HepG2 (cell line): ENCODE data around the gene CXCR5.

Experiments
- CBX1 ChIP-seq: IDR thresholded peaks from one replicate; pipeline ENCODE4 v1.6.1; 2016; ENCODE audit warnings: antibody characterized with exemption, low read depth
- CBX2 ChIP-seq, 2 experiments: fragments of 200-600 bp in 1 of 2; sonication (generic); formaldehyde crosslinking in 1 of 2; IDR thresholded peaks; 2 replicates each; pipeline versions ENCODE4 v1.7.0 to v1.8.1; 2018 to 2022; ENCODE audit warnings: low read depth in 2 of 2, low read length in 1 of 2, mild to moderate bottlenecking in 1 of 2, missing genetic modification reagents in 1 of 2
- EP300 ChIP-seq, 3 experiments: sonication (generic) in 1 of 3; formaldehyde crosslinking in 1 of 3; IDR thresholded peaks; 2 replicates each; pipeline versions ENCODE4 v1.5.1 to v1.6.1; 2011 to 2020; ENCODE audit warnings: low read depth in 2 of 3, low read length in 2 of 3, borderline replicate concordance in 1 of 3, improper control_type of control experiment in 1 of 3, mild to moderate bottlenecking in 1 of 3, missing genetic modification reagents in 1 of 3, moderate library complexity in 1 of 3
- KLF15 ChIP-seq: sonication (generic); formaldehyde crosslinking; IDR thresholded peaks from 2 replicates; pipeline ENCODE4 v1.8.1; 2023; ENCODE audit warnings: borderline replicate concordance, mild to moderate bottlenecking, inconsistent platforms, missing genetic modification reagents, mixed read lengths
- POLR2A ChIP-seq, 2 experiments: IDR thresholded peaks; 2 replicates each; pipeline ENCODE4 v1.6.1; 2011; ENCODE audit warnings: low read depth in 2 of 2, low read length in 2 of 2, mild to moderate bottlenecking in 1 of 2, moderate library complexity in 1 of 2; ENCODE audit not compliant: insufficient read depth in 1 of 2
- POLR2AphosphoS5 ChIP-seq: IDR thresholded peaks from 2 replicates; pipeline ENCODE4 v1.6.1; 2012; ENCODE audit warnings: low read depth, low read length
- RCOR2 ChIP-seq: IDR thresholded peaks from 2 replicates; pipeline ENCODE4 v1.6.1; 2016; ENCODE audit warnings: missing biosample characterization, missing genetic modification reagents
- SETDB1 ChIP-seq: sonication (generic); formaldehyde crosslinking; IDR thresholded peaks from 2 replicates; pipeline ENCODE4 v1.5.1; 2020; ENCODE audit warnings: missing genetic modification reagents, mild to moderate bottlenecking, borderline replicate concordance
- U2AF1 ChIP-seq: fragments of 200-400 bp; formaldehyde crosslinking; optimal IDR thresholded peaks from 2 replicates; pipeline ENCODE3; 2017; ENCODE audit warnings: mild to moderate bottlenecking, low read depth, low read length
- YY1 ChIP-seq: IDR thresholded peaks from 2 replicates; pipeline ENCODE4 v1.6.1; 2011; ENCODE audit warnings: low read length, low read depth, moderate library complexity, mild to moderate bottlenecking; ENCODE audit not compliant: insufficient read depth, insufficient replicate concordance
- ZNF7 ChIP-seq: IDR thresholded peaks from 2 replicates; pipeline ENCODE4 v1.6.1; 2016; ENCODE audit warnings: missing biosample characterization, missing genetic modification reagents
- TF ChIP-seq, protein P1 (sequence below), 2 experiments: sonication (generic) in 1 of 2; formaldehyde crosslinking in 1 of 2; IDR thresholded peaks; 2 replicates each; pipeline versions ENCODE4 v1.5.1 to v1.6.1; 2011 to 2020; ENCODE audit warnings: borderline replicate concordance in 1 of 2, low read depth in 1 of 2, low read length in 1 of 2, mild to moderate bottlenecking in 1 of 2, missing genetic modification reagents in 1 of 2, moderate library complexity in 1 of 2
- TF ChIP-seq, protein P2 (sequence below): sonication (generic); formaldehyde crosslinking; IDR thresholded peaks from 2 replicates; pipeline ENCODE4 v1.5.0; 2020; ENCODE audit warnings: mild to moderate bottlenecking, missing genetic modification reagents, moderate library complexity
- TF ChIP-seq, protein P3 (sequence below): sonication (generic); formaldehyde crosslinking; IDR thresholded peaks from 2 replicates; pipeline ENCODE4 v1.8.0; 2022; ENCODE audit warnings: missing genetic modification reagents, mild to moderate bottlenecking, moderate library complexity, borderline replicate concordance

DNA sequence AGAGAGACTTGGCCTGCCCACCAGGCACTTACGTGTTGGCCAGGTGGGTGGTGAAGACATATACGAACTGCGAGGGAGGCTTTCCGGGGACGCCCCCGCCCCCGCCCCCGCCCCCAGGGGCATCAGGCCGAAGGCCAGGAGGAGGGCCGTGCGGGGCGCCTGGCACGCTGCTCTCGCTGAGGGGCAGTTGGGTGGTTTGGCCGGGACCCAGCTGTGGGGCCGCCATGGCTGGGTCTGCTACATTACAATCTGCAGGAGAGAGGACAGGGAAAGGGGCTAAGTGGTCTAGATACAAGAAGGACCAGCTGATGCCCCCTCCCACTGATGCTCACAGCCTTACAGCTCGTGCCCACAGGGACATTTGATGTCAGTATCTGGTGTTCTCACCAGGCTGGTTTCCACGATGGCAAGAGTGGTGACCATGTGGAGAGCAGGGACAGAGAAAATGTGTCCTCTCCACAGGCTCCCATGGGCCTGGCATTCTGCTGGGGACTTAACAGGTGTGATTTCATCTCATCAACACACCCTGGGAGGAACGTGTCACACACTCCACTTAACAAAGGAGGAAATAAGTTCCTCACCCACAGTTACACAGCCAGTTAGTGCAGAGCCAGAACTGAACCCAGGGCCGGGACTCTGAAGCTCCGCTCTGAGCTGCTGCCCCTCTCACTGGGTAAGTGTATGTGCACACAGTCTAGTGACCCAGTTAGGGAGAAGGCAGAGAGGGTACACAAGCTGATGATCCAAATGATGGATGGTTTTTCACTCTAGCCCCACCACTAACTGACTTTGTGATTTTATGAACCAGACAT lies 19.7 kb downstream of the CXCR5 start:
- TF ChIP-seq, protein P1, sequence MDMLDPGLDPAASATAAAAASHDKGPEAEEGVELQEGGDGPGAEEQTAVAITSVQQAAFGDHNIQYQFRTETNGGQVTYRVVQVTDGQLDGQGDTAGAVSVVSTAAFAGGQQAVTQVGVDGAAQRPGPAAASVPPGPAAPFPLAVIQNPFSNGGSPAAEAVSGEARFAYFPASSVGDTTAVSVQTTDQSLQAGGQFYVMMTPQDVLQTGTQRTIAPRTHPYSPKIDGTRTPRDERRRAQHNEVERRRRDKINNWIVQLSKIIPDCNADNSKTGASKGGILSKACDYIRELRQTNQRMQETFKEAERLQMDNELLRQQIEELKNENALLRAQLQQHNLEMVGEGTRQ (IDR thresholded peaks at IDR 0.05; ENCODE audit: low read depth, low read length): no peak
- TF ChIP-seq, protein P1 (CRISPR knock-in tag; IDR thresholded peaks at IDR 0.05; ENCODE audit: borderline replicate concordance): no peak
- TF ChIP-seq POLR2A (IDR thresholded peaks at IDR 0.05; ENCODE audit: insufficient read depth in 1 of 2, low read depth in 2 of 2, low read length in 2 of 2): no peak
- TF ChIP-seq POLR2AphosphoS5: no peak
- TF ChIP-seq CBX1: no peak
- TF ChIP-seq U2AF1: no peak
- no peak for TF ChIP-seq EP300 (IDR thresholded peaks at IDR 0.05; ENCODE audit: low read depth in 2 of 2, low read length in 2 of 2)
- TF ChIP-seq EP300 (CRISPR knock-in tag; IDR thresholded peaks at IDR 0.05; ENCODE audit: borderline replicate concordance): no peak
- TF ChIP-seq, protein P2, sequence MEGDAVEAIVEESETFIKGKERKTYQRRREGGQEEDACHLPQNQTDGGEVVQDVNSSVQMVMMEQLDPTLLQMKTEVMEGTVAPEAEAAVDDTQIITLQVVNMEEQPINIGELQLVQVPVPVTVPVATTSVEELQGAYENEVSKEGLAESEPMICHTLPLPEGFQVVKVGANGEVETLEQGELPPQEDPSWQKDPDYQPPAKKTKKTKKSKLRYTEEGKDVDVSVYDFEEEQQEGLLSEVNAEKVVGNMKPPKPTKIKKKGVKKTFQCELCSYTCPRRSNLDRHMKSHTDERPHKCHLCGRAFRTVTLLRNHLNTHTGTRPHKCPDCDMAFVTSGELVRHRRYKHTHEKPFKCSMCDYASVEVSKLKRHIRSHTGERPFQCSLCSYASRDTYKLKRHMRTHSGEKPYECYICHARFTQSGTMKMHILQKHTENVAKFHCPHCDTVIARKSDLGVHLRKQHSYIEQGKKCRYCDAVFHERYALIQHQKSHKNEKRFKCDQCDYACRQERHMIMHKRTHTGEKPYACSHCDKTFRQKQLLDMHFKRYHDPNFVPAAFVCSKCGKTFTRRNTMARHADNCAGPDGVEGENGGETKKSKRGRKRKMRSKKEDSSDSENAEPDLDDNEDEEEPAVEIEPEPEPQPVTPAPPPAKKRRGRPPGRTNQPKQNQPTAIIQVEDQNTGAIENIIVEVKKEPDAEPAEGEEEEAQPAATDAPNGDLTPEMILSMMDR (CRISPR knock-in tag): no peak
- no peak for TF ChIP-seq ZNF7 (CRISPR knock-in tag)
- no peak for TF ChIP-seq RCOR2
- TF ChIP-seq CBX2 (IDR thresholded peaks at IDR 0.05; ENCODE audit: low read depth, low read length): no peak
- no peak for TF ChIP-seq CBX2 (CRISPR knock-in tag; IDR thresholded peaks at IDR 0.05; ENCODE audit: low read depth)
- TF ChIP-seq, protein P3, sequence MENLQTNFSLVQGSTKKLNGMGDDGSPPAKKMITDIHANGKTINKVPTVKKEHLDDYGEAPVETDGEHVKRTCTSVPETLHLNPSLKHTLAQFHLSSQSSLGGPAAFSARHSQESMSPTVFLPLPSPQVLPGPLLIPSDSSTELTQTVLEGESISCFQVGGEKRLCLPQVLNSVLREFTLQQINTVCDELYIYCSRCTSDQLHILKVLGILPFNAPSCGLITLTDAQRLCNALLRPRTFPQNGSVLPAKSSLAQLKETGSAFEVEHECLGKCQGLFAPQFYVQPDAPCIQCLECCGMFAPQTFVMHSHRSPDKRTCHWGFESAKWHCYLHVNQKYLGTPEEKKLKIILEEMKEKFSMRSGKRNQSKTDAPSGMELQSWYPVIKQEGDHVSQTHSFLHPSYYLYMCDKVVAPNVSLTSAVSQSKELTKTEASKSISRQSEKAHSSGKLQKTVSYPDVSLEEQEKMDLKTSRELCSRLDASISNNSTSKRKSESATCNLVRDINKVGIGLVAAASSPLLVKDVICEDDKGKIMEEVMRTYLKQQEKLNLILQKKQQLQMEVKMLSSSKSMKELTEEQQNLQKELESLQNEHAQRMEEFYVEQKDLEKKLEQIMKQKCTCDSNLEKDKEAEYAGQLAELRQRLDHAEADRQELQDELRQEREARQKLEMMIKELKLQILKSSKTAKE (CRISPR knock-in tag): no peak
- no peak for TF ChIP-seq YY1
- TF ChIP-seq SETDB1 (CRISPR knock-in tag): no peak
- TF ChIP-seq KLF15 (CRISPR knock-in tag): no peak
